Measurements from ENCODE around the gene PTPN23. TPM values are rescaled to one million over a fixed set of nuclear protein-coding genes. Genes with fewer than 3 reads are reported as not detected.
A peak's percentile ranks its signal among the peaks of the same experiment; 100 is the strongest.

Gene PTPN23
- total and polyA plus RNA-seq, 5 donors from 2014 or later: 1.0 to 54.2 (median 2.7) TPM

DNA sequence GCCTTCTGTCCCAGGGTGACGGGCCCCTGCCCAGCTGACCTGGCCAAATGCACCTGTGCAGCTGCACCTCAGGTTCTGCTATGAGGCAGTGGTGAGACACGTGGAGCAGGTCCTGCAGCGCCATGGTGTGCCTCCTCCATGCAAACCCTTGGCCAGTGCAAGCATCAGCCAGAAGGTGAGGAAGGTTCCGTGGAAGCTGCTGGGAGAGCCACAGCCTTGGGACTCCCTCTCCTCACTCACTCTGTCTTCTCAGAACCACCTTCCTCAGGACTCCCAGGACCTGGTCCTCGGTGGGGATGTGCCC lies 31.6 kb downstream of the PTPN23 start:
- Histone ChIP-seq H3K4me3 (ENCODE audit: low read depth, low read length) (no peak overlapping the region), H3K27ac (ENCODE audit: insufficient read depth, low read length, poor library complexity, severe bottlenecking) (no peak overlapping the region), H3K36me3 (ENCODE audit: control insufficient read depth, insufficient read depth, low read length) (peaks cover 75% of the 10 kb centered on the region), H3K4me1 (ENCODE audit: control insufficient read depth, insufficient read depth, low read length, poor library complexity, severe bottlenecking) (no peaks in the 10 kb centered on the region), H3K9me3 (ENCODE audit: control insufficient read depth in 2 of 2, low read length in 2 of 2) (no peaks in the 10 kb centered on the region), H3K27me3 (ENCODE audit: control insufficient read depth, insufficient read depth, low read length) (no peaks in the 10 kb centered on the region)
- DNase-seq (no peak), ATAC-seq (ENCODE audit: low read depth in 2 of 2) (no peak)
- peaks cover 0 to 3% (median 0%) of the 10 kb centered on the region in 4 donors for H3K4me1 Mint-ChIP-seq
- H3K9me3 Mint-ChIP-seq: no peaks in the 10 kb centered on the region
- H3K27me3 Mint-ChIP-seq: no peaks in the 10 kb centered on the region
- H3K4me3 Mint-ChIP-seq: no peak overlapping the region
- H3K27ac Mint-ChIP-seq: no peak overlapping the region
- H3K36me3 Mint-ChIP-seq: peaks cover 9% of the 10 kb centered on the region

DNA sequence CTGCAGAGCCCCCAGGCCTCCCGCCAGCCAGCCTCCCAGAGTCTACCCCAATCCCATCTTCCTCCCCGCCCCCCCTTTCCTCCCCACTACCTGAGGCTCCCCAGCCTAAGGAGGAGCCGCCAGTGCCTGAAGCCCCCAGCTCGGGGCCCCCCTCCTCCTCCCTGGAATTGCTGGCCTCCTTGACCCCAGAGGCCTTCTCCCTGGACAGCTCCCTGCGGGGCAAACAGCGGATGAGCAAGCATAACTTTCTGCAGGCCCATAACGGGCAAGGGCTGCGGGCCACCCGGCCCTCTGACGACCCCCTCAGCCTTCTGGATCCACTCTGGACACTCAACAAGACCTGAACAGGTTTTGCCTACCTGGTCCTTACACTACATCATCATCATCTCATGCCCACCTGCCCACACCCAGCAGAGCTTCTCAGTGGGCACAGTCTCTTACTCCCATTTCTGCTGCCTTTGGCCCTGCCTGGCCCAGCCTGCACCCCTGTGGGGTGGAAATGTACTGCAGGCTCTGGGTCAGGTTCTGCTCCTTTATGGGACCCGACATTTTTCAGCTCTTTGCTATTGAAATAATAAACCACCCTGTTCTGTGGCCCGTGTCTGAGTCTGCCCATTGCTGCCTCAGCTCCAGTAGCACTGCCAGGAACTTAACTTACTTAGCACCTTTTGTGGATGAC lies 32.2 kb downstream of the PTPN23 start:
- no peaks in the 10 kb centered on the region for H3K27me3 ChIP-seq (ENCODE audit: control insufficient read depth, insufficient read depth, low read length)
- peak overlapping the region in 2 of 3 donors; percentile 65 to 76 for H3K27ac Mint-ChIP-seq
- H3K4me1 Mint-ChIP-seq: peaks cover 0 to 3% (median 0%) of the 10 kb centered on the region in 4 donors
- no peaks in the 10 kb centered on the region for H3K4me1 ChIP-seq (ENCODE audit: control insufficient read depth, insufficient read depth, low read length, poor library complexity, severe bottlenecking)
- H3K4me3 Mint-ChIP-seq: peak overlapping the region in 1 of 4 donors; percentile 44
- peaks cover 9% of the 10 kb centered on the region for H3K36me3 Mint-ChIP-seq
- H3K27ac ChIP-seq (ENCODE audit: insufficient read depth, low read length, poor library complexity, severe bottlenecking): no peak overlapping the region
- H3K9me3 ChIP-seq (ENCODE audit: control insufficient read depth in 2 of 2, low read length in 2 of 2): no peaks in the 10 kb centered on the region
- peaks cover 70% of the 10 kb centered on the region for H3K36me3 ChIP-seq (ENCODE audit: control insufficient read depth, insufficient read depth, low read length)
- H3K27me3 Mint-ChIP-seq: no peaks in the 10 kb centered on the region
- H3K4me3 ChIP-seq (ENCODE audit: low read depth, low read length): no peak overlapping the region
- H3K9me3 Mint-ChIP-seq: no peaks in the 10 kb centered on the region
- DNase-seq (no peak), ATAC-seq (ENCODE audit: low read depth in 2 of 2) (no peak)

DNA sequence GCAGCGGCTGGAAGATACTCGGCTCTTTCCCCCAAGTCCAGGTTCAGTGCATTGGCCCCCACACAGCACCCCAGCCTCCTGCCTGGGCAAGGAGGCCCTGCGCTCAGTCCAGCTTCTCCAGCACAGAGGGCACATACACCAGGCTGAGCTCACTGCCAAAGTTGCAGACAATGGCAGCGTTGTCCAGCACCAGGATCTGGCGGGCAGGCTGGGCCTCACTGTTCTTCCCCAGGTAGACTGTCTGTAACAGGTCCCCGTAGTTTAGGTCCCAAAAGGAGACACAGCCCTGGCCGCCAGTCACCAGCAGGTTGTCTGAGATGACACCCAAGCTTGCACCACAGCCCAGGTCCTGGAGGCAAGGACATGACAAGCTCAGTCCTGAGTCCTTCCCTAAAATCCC lies 32.9 kb downstream of the PTPN23 start:
- no peak overlapping the region for H3K27ac Mint-ChIP-seq
- no peaks in the 10 kb centered on the region for H3K27me3 ChIP-seq (ENCODE audit: control insufficient read depth, insufficient read depth, low read length)
- H3K36me3 Mint-ChIP-seq: peaks cover 9% of the 10 kb centered on the region
- no peak overlapping the region for H3K4me3 Mint-ChIP-seq
- H3K4me3 ChIP-seq (ENCODE audit: low read depth, low read length): no peak overlapping the region
- no peak for DNase-seq
- H3K27ac ChIP-seq (ENCODE audit: insufficient read depth, low read length, poor library complexity, severe bottlenecking): no peak overlapping the region
- no peaks in the 10 kb centered on the region for H3K9me3 Mint-ChIP-seq
- H3K27me3 Mint-ChIP-seq: no peaks in the 10 kb centered on the region
- no peaks in the 10 kb centered on the region for H3K4me1 ChIP-seq (ENCODE audit: control insufficient read depth, insufficient read depth, low read length, poor library complexity, severe bottlenecking)
- H3K4me1 Mint-ChIP-seq: peaks cover 0 to 3% (median 0%) of the 10 kb centered on the region in 4 donors
- peaks cover 62% of the 10 kb centered on the region for H3K36me3 ChIP-seq (ENCODE audit: control insufficient read depth, insufficient read depth, low read length)
- ATAC-seq (ENCODE audit: low read depth in 2 of 2): no peak
- no peaks in the 10 kb centered on the region for H3K9me3 ChIP-seq (ENCODE audit: control insufficient read depth in 2 of 2, low read length in 2 of 2)

DNA sequence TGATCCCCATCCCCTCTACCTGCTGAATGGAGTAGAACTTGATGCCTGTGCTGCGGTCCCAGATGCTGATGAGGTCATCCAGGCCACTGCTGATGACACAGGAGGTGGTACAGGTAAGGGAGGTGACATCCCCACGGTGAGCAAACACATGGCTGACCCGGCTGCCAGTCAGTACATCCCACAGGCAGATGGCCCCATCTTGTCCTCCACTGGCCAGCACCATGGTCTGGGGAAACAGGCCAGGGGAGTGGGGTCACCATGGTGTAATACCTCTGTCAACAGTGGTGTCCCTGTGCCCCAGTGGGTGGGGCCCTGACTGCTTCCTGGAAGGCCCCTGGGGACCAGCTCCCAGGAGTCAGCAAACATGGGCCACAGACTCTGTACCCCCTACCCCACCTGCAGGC lies 33.3 kb downstream of the PTPN23 start:
- no peaks in the 10 kb centered on the region for H3K4me1 ChIP-seq (ENCODE audit: control insufficient read depth, insufficient read depth, low read length, poor library complexity, severe bottlenecking)
- no peak overlapping the region for H3K4me3 ChIP-seq (ENCODE audit: low read depth, low read length)
- no peak for ATAC-seq (ENCODE audit: low read depth in 2 of 2)
- Mint-ChIP-seq H3K4me1 (peaks cover 0 to 3% (median 0%) of the 10 kb centered on the region in 4 donors), H3K27me3 (no peaks in the 10 kb centered on the region), H3K4me3 (no peak overlapping the region), H3K27ac (no peak overlapping the region), H3K36me3 (peaks cover 12% of the 10 kb centered on the region), H3K9me3 (no peaks in the 10 kb centered on the region)
- no peaks in the 10 kb centered on the region for H3K27me3 ChIP-seq (ENCODE audit: control insufficient read depth, insufficient read depth, low read length)
- peaks cover 62% of the 10 kb centered on the region for H3K36me3 ChIP-seq (ENCODE audit: control insufficient read depth, insufficient read depth, low read length)
- H3K9me3 ChIP-seq (ENCODE audit: control insufficient read depth in 2 of 2, low read length in 2 of 2): no peaks in the 10 kb centered on the region
- DNase-seq: no peak
- H3K27ac ChIP-seq (ENCODE audit: insufficient read depth, low read length, poor library complexity, severe bottlenecking): no peak overlapping the region

DNA sequence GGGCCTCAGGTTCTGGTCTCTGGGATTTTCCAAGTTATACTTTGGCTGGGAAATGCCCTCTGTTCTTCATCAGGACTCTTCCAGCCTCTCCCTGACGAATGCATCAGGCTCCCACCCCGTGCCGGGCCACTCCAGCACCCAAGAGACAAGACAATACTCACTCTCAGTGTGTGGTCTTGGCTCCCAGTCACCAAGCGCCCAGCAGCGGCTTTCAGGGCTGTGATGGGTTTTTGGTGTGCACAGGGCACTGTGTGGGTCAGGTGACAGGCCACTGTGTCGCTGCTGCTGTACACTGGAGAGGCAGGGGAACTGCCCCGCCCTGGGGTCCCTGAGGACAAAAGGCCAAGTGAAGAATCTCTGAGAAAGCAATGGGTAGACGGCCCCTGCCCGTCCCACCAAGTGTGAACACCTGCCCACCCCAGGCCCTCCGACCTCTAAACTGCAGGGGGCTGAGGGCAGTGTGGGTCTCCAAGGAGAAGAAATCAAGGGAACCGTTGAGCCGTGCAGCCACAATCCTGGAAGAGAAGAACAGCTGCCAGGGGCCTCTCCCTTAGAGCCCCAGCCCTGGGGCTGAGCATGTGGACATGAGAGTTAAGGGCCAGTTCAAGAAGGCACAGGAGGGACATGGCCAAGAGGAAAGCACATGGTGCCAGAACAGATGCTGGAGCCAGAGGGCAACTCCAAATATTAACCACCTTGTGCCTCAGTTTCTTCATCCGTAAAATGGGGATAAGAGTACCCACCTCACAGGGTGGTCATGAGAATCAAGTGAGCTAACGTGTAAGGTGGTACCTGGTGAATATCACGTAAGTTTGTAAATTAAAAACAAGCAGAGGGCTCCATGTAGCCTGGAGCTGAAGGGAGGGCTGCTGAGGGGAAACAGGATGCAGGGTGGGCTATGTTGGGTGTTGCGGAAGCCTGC lies 34.1 kb downstream of the PTPN23 start:
- no peak for DNase-seq
- Histone ChIP-seq H3K9me3 (ENCODE audit: control insufficient read depth in 2 of 2, low read length in 2 of 2) (no peaks in the 10 kb centered on the region), H3K4me1 (ENCODE audit: control insufficient read depth, insufficient read depth, low read length, poor library complexity, severe bottlenecking) (no peaks in the 10 kb centered on the region), H3K27me3 (ENCODE audit: control insufficient read depth, insufficient read depth, low read length) (no peaks in the 10 kb centered on the region), H3K27ac (ENCODE audit: insufficient read depth, low read length, poor library complexity, severe bottlenecking) (no peak overlapping the region), H3K4me3 (ENCODE audit: low read depth, low read length) (no peak overlapping the region), H3K36me3 (ENCODE audit: control insufficient read depth, insufficient read depth, low read length) (peaks cover 59% of the 10 kb centered on the region)
- peaks cover 0 to 3% (median 0%) of the 10 kb centered on the region in 4 donors for H3K4me1 Mint-ChIP-seq
- no peaks in the 10 kb centered on the region for H3K27me3 Mint-ChIP-seq
- H3K9me3 Mint-ChIP-seq: no peaks in the 10 kb centered on the region
- peaks cover 12% of the 10 kb centered on the region for H3K36me3 Mint-ChIP-seq
- no peak overlapping the region for H3K4me3 Mint-ChIP-seq
- no peak for ATAC-seq (ENCODE audit: low read depth in 2 of 2)
- H3K27ac Mint-ChIP-seq: peak overlapping the region in 2 of 3 donors; percentile 56 to 78

DNA sequence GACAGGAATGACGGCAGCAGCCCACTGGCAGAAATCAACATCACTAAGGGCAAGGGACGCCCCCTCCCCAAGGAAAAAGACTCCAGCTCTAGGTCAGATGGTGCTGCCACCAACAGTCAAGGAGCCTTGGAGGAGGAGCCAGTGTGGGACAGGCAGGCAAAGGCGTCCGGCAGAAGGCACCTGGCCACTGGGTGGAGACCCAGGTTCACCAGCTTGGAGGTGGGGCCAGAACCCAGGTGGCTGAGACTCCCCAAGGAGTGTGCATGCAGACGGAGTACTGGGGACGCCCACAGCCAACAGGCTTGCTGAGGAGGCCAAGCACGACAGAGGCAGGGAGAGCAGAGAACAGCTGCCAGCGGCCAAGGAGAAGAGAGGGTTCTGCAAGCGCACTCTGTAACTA lies 35.2 kb downstream of the PTPN23 start:
- Mint-ChIP-seq H3K4me3 (peak overlapping the region in 1 of 4 donors; percentile 16), H3K27ac (peak overlapping the region in 2 of 3 donors; percentile 56 to 78), H3K36me3 (peaks cover 14% of the 10 kb centered on the region), H3K9me3 (no peaks in the 10 kb centered on the region), H3K27me3 (no peaks in the 10 kb centered on the region), H3K4me1 (peaks cover under 1 to 7% (median 4%) of the 10 kb centered on the region in 4 donors)
- DNase-seq (no peak), ATAC-seq (ENCODE audit: low read depth in 2 of 2) (no peak)
- Histone ChIP-seq H3K4me3 (ENCODE audit: low read depth, low read length) (no peak overlapping the region), H3K36me3 (ENCODE audit: control insufficient read depth, insufficient read depth, low read length) (peaks cover 62% of the 10 kb centered on the region), H3K27me3 (ENCODE audit: control insufficient read depth, insufficient read depth, low read length) (no peaks in the 10 kb centered on the region), H3K27ac (ENCODE audit: insufficient read depth, low read length, poor library complexity, severe bottlenecking) (no peak overlapping the region), H3K4me1 (ENCODE audit: control insufficient read depth, insufficient read depth, low read length, poor library complexity, severe bottlenecking) (peaks cover 4% of the 10 kb centered on the region), H3K9me3 (ENCODE audit: control insufficient read depth in 2 of 2, low read length in 2 of 2) (no peaks in the 10 kb centered on the region)

DNA sequence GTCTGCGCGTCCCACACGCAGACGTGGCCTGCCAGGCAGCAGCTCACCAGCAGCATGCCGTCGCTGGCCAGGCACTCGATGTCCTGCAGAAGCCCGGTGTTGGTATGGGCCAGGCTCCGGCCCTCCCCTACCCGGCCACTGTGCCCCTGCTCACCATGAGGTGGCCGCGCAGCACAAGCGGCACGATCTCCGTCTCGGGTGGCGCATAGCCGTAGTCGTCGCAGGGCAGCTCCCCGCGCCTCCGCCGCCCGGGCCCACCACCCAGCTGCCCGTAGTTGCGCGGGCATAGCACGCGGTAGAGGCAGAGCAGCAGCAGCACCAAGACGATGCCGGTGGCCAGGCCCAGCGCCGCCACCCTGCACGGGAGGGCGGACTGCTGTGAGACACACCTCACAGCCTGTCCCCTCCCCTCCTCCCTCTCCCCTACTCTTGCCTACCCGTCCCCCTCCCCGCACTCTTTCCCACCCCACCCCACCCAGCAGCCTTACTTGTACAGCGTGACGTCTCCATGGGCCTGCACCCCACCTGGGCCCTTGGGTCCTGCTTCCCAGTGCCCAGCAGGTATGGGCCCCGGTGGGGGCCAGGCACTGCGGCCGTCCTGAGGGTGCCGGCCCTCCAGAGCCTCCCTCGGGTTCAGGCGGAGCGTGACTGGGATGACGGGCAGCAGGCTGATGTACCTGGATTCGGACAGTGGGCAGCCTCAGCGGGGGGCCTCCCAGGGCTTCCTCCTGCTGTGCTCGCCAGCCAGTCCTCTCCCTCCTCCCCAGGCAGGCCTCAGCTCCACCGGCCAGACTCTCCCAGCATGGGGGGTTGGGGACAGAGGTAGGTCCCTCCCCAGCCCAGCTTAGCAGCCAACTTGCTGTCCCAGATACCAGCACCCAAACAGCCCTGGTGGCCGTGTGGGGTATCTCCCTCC lies 37.6 kb downstream of the PTPN23 start:
- ATAC-seq (ENCODE audit: low read depth in 2 of 2) (no peak), DNase-seq (no peak)
- H3K9me3 Mint-ChIP-seq: peaks cover 0 to 2% (median 0%) of the 10 kb centered on the region in 7 donors
- Histone ChIP-seq H3K9me3 (ENCODE audit: control insufficient read depth in 2 of 2, low read length in 2 of 2) (no peaks in the 10 kb centered on the region), H3K4me3 (ENCODE audit: low read depth, low read length) (no peak overlapping the region), H3K27ac (ENCODE audit: insufficient read depth, low read length, poor library complexity, severe bottlenecking) (no peak overlapping the region), H3K4me1 (ENCODE audit: control insufficient read depth, insufficient read depth, low read length, poor library complexity, severe bottlenecking) (peaks cover 12% of the 10 kb centered on the region), H3K27me3 (ENCODE audit: control insufficient read depth, insufficient read depth, low read length) (no peaks in the 10 kb centered on the region), H3K36me3 (ENCODE audit: control insufficient read depth, insufficient read depth, low read length) (peaks cover 42% of the 10 kb centered on the region)
- H3K36me3 Mint-ChIP-seq: peaks cover 10% of the 10 kb centered on the region
- H3K27me3 Mint-ChIP-seq: no peaks in the 10 kb centered on the region
- H3K4me1 Mint-ChIP-seq: peaks cover 4 to 17% (median 9%) of the 10 kb centered on the region in 4 donors
- H3K27ac Mint-ChIP-seq: peak overlapping the region in 1 of 3 donors; percentile 90
- H3K4me3 Mint-ChIP-seq: no peak overlapping the region

All from CD4-positive, CD25-positive, alpha-beta regulatory T cell (primary cell).